ENCODE measurements around the gene LEP. TPM values are rescaled to one million over a fixed set of nuclear protein-coding genes. Genes with fewer than 3 reads are reported as not detected.
"Not testable (repeated sequence)": the region's sequence is repeated elsewhere in the genome, so short reads cannot be mapped to it uniquely, and the experiment has no call there.

Gene LEP
- total RNA-seq, 1 experiment from 2014 or later: not detected

DNA sequence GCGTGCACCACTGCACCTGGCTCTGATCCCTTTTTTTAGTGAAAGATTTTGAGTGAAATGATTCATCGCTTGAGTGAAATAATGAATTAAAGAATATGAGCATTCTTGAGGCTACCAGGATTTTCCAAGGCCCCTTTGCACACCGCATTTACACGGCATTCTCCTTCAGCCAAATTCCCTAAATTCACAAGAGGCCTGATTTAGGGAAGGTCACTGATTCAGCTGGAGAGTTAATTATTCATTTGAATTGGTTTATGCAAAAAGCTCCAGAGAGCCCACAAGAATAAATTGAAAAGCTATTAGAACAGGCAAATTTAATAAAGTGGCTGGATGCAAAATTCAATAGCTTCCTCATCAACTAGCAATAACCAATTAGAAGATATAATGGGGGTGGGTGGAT, 46.5 kb downstream of the LEP start (continued):
- TF ChIP-seq, protein P1, sequence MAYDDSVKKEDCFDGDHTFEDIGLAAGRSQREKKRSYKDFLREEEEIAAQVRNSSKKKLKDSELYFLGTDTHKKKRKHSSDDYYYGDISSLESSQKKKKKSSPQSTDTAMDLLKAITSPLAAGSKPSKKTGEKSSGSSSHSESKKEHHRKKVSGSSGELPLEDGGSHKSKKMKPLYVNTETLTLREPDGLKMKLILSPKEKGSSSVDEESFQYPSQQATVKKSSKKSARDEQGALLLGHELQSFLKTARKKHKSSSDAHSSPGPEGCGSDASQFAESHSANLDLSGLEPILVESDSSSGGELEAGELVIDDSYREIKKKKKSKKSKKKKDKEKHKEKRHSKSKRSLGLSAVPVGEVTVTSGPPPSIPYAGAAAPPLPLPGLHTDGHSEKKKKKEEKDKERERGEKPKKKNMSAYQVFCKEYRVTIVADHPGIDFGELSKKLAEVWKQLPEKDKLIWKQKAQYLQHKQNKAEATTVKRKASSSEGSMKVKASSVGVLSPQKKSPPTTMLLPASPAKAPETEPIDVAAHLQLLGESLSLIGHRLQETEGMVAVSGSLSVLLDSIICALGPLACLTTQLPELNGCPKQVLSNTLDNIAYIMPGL (CRISPR knock-in tag; IDR thresholded peaks at IDR 0.05): no peak

DNA sequence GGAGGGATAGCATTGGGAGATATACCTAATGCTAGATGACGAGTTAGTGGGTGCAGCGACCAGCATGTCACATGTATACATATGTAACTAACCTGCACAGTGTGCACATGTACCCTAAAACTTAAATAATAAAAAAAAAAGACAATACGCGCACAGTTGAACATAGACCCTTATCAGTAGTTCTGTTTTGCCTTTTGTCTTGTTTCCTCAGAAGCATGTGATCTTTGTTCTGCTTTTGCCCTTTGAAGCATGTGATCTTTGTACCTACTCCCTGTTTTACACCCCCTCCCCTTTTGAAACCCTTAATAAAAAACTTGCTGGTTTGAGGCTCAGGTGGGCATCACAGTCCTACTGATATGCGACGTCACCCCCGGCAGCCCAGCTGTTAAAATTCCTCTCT, 56.9 kb downstream of the LEP start:
- ChIA-PET CTCF (interaction anchor here (1.0 to 1.1 kb wide), 3 partner anchors 26 to 88 kb away, joined by 3 read pairs; no protein-coding TSS in a partner anchor), POLR2A (interaction anchor here (0.8 kb wide), 1 partner anchor 32 kb away, joined by 4 read pairs; no protein-coding TSS in a partner anchor)
- H3K27me3 Mint-ChIP-seq (ENCODE audit: low read depth); H3K36me3 Mint-ChIP-seq; H3K4me3 Mint-ChIP-seq; ATAC-seq; DNase-seq (ENCODE audit: low spot score); H3K9me3 Mint-ChIP-seq; H3K27ac Mint-ChIP-seq: not testable (repeated sequence)
- H3K4me1 Mint-ChIP-seq: peaks cover 34% of the 10 kb centered on the region

DNA sequence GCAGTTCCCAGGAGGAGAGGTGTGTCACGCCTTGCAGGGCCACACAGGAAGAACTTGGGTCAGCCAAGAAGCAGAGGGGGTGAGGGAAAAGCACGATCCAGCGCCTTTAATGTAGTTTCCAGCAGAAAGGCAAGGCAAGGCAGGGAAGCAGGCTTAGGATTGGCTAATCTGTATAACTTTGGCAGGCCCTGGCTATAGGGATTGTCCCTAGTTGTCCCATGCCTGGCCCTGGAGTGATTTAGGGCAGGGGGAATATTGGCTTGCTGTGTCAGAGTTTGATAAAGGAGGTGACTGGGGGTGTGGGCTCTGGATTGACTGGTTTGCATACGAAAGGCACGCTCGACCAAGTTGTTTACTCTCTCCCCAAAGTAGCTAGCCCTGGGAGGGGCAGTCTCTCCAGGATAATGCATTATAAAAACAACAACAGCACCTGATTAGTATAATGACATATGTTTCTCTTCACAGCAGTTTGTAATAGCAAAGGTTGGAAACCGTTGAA, 58.1 kb downstream of the LEP start:
- H3K27me3 Mint-ChIP-seq (ENCODE audit: low read depth): no peaks in the 10 kb centered on the region; the same call in 1 of the 2 replicates
- DNase-seq (ENCODE audit: low spot score) (peak; percentile 33), ATAC-seq (peak; percentile 76)
- peak overlapping the region; percentile 93 for H3K27ac Mint-ChIP-seq
- H3K4me3 Mint-ChIP-seq: peak overlapping the region; percentile 44
- peaks cover 3% of the 10 kb centered on the region; the same call in 1 of the 2 replicates for H3K36me3 Mint-ChIP-seq
- ChIA-PET POLR2A (interaction anchor here (0.8 to 0.9 kb wide), 2 partner anchors 31 to 303 kb away, joined by 3 to 4 read pairs; no protein-coding TSS in a partner anchor), CTCF (interaction anchor here (0.6 to 3.1 kb wide), 6 partner anchors 27 to 90 kb away, joined by 3 to 9 read pairs (median 3); no protein-coding TSS in a partner anchor)
- H3K9me3 Mint-ChIP-seq: no peaks in the 10 kb centered on the region
- H3K4me1 Mint-ChIP-seq: peaks cover 34% of the 10 kb centered on the region
- TF ChIP-seq RORB (CRISPR knock-in tag; IDR thresholded peaks at IDR 0.05) (no peak), FOXJ3 (CRISPR knock-in tag; IDR thresholded peaks at IDR 0.05; ENCODE audit: borderline replicate concordance) (no peak), ZNF121 (CRISPR knock-in tag; IDR thresholded peaks at IDR 0.05) (no peak), ZNF138 (CRISPR knock-in tag; conservative IDR thresholded peaks at IDR 0.05) (no peak), TP53 (CRISPR knock-in tag; IDR thresholded peaks at IDR 0.05) (no peak), OVOL2 (CRISPR knock-in tag; IDR thresholded peaks at IDR 0.05; ENCODE audit: borderline replicate concordance) (no peak), CREB1 (CRISPR knock-in tag; IDR thresholded peaks at IDR 0.05) (no peak), ETV6 (CRISPR knock-in tag; IDR thresholded peaks at IDR 0.05) (no peak; the same call in 1 of the 2 replicates), ZNF263 (CRISPR knock-in tag; IDR thresholded peaks at IDR 0.05; ENCODE audit: low read depth) (no peak), ELF4 (CRISPR knock-in tag; IDR thresholded peaks at IDR 0.05; ENCODE audit: low read depth) (no peak), TEAD1 (CRISPR knock-in tag; IDR thresholded peaks at IDR 0.05) (no peak), MXD4 (CRISPR knock-in tag; IDR thresholded peaks at IDR 0.05; ENCODE audit: borderline replicate concordance) (no peak), FOXK1 (CRISPR knock-in tag; IDR thresholded peaks at IDR 0.05) (0 out of 2 replicates have a peak, but pooled peaks have one; percentile 27), GRHL2 (CRISPR knock-in tag; IDR thresholded peaks at IDR 0.05; ENCODE audit: insufficient replicate concordance, severe bottlenecking) (no peak), TCF7 (CRISPR knock-in tag; IDR thresholded peaks at IDR 0.05; ENCODE audit: low read depth) (no peak)
- TF ChIP-seq, protein P2, sequence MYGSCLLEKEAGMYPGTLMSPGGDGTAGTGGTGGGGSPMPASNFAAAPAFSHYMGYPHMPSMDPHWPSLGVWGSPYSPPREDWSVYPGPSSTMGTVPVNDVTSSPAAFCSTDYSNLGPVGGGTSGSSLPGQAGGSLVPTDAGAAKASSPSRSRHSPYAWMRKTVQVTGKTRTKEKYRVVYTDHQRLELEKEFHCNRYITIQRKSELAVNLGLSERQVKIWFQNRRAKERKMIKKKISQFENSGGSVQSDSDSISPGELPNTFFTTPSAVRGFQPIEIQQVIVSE (CRISPR knock-in tag; IDR thresholded peaks at IDR 0.05; ENCODE audit: borderline replicate concordance): no peak
- TF ChIP-seq, protein P3, sequence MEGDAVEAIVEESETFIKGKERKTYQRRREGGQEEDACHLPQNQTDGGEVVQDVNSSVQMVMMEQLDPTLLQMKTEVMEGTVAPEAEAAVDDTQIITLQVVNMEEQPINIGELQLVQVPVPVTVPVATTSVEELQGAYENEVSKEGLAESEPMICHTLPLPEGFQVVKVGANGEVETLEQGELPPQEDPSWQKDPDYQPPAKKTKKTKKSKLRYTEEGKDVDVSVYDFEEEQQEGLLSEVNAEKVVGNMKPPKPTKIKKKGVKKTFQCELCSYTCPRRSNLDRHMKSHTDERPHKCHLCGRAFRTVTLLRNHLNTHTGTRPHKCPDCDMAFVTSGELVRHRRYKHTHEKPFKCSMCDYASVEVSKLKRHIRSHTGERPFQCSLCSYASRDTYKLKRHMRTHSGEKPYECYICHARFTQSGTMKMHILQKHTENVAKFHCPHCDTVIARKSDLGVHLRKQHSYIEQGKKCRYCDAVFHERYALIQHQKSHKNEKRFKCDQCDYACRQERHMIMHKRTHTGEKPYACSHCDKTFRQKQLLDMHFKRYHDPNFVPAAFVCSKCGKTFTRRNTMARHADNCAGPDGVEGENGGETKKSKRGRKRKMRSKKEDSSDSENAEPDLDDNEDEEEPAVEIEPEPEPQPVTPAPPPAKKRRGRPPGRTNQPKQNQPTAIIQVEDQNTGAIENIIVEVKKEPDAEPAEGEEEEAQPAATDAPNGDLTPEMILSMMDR (IDR thresholded peaks at IDR 0.05): no peak
- TF ChIP-seq, protein P4, sequence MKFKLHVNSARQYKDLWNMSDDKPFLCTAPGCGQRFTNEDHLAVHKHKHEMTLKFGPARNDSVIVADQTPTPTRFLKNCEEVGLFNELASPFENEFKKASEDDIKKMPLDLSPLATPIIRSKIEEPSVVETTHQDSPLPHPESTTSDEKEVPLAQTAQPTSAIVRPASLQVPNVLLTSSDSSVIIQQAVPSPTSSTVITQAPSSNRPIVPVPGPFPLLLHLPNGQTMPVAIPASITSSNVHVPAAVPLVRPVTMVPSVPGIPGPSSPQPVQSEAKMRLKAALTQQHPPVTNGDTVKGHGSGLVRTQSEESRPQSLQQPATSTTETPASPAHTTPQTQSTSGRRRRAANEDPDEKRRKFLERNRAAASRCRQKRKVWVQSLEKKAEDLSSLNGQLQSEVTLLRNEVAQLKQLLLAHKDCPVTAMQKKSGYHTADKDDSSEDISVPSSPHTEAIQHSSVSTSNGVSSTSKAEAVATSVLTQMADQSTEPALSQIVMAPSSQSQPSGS (CRISPR knock-in tag; IDR thresholded peaks at IDR 0.05; ENCODE audit: borderline replicate concordance, low read depth): no peak
- TF ChIP-seq, protein P5, sequence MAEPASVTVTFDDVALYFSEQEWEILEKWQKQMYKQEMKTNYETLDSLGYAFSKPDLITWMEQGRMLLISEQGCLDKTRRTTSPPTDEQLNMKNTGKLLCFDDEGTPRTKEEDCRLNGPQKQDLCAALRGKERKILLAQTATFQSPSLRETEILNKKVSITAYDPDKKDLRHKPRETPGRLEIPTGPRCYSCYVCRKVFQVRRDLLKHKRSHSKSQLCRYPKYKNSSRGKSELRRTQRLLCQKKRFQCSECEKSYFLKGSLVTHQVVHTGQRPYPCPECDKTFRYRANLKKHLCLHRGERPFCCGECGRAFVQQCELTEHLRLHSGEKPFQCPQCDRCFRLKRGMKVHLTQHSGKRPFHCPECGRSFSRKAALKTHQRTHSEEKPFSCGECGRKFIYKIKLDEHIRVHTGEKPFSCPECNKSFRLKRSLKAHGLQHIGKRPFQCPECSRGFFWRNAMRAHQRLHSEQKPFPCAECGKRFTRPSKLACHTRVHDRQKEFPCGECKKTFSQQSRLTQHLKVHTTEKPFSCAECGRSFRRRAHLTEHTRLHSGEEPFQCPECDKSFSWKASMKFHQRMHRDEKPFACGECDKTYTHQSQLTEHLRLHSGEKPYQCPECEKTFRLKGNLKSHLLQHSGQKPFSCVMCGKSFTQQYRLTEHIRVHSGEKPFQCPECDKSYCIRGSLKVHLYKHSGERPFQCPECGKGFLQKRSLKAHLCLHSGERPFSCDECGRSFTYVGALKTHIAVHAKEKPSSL (CRISPR knock-in tag; conservative IDR thresholded peaks at IDR 0.05): no peak
- TF ChIP-seq, protein P6, sequence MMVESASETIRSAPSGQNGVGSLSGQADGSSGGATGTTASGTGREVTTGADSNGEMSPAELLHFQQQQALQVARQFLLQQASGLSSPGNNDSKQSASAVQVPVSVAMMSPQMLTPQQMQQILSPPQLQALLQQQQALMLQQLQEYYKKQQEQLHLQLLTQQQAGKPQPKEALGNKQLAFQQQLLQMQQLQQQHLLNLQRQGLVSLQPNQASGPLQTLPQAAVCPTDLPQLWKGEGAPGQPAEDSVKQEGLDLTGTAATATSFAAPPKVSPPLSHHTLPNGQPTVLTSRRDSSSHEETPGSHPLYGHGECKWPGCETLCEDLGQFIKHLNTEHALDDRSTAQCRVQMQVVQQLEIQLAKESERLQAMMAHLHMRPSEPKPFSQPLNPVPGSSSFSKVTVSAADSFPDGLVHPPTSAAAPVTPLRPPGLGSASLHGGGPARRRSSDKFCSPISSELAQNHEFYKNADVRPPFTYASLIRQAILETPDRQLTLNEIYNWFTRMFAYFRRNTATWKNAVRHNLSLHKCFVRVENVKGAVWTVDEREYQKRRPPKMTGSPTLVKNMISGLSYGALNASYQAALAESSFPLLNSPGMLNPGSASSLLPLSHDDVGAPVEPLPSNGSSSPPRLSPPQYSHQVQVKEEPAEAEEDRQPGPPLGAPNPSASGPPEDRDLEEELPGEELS (CRISPR knock-in tag; IDR thresholded peaks at IDR 0.05): peak; percentile 84
- TF ChIP-seq, protein P7, sequence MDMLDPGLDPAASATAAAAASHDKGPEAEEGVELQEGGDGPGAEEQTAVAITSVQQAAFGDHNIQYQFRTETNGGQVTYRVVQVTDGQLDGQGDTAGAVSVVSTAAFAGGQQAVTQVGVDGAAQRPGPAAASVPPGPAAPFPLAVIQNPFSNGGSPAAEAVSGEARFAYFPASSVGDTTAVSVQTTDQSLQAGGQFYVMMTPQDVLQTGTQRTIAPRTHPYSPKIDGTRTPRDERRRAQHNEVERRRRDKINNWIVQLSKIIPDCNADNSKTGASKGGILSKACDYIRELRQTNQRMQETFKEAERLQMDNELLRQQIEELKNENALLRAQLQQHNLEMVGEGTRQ (CRISPR knock-in tag; IDR thresholded peaks at IDR 0.05): no peak

All from WTC11 (cell line).